Measurements from ENCODE around the gene RAB9A. TPM values are rescaled to one million over a fixed set of nuclear protein-coding genes. Genes with fewer than 3 reads are reported as not detected.
"Not testable (repeated sequence)": the region's sequence is repeated elsewhere in the genome, so short reads cannot be mapped to it uniquely, and the experiment has no call there.

The RAB9A gene
- total and polyA plus RNA-seq, 10 of the 15 experiments (the other 5 are each of a cell fraction or from before 2014, with no cell fraction given) = 42.1 to 142 (median 49.9) TPM

DNA sequence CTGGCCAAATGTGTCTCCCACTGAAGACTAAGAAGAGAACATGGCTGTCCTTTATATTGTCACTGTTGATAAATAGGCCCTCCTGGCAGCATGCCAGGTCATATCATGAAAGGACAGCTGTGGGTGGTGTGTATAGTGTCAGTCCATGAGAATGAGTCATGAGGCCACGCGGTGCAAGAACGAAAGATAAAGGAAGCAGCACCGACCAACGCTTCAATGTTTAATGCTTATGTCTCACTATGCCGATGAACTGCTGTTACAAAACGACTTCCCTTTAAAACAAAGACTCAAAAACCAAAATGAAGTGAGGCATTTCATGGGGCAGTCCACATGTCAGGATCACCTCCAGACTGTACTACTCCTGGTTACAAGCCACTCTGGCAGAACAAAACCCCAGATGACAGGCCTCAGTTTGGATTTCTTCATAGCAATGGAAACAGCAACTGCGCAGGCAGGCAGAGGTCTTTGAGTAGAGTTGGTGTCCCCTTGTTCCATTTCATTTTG, 41.2 kb upstream of the RAB9A start (continued):
- TF ChIP-seq CBFB (IDR thresholded peaks at IDR 0.05; ENCODE audit: low read depth) = no peak
- no peak for TF ChIP-seq SUZ12 (IDR thresholded peaks at IDR 0.05; ENCODE audit: unreplicated experiment)
- no peak for TF ChIP-seq NFIC (IDR thresholded peaks at IDR 0.05; ENCODE audit: low read depth, low read length)

DNA sequence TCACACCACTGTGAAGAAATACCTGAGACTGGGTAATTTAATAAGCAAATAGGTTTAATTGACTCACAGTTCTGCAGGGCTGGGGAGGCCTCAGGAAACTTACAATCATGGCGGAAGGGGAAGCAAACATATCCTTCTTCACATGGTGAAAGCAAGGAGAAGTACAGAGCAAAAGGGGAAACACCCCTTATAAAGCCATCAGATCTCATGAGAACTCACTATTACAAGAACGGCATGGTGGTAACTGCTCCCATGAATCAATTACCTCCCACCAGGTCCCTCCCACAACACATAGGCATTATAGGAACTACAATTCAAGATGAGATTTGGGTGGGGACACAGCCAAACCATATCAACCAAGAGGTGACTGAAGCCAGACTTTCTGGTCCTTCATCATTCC, 40.6 kb upstream of the RAB9A start:
- H4K20me1 ChIP-seq (ENCODE audit: control insufficient read depth, insufficient read depth); BruUV-seq (replicated peaks); H3K79me2 ChIP-seq (ENCODE audit: control insufficient read depth, insufficient read depth, low read length); H3K27me3 ChIP-seq (replicated peaks in 1 of 2; ENCODE audit: control insufficient read depth in 2 of 2, insufficient read depth in 2 of 2, low read length in 1 of 2); H3K36me3 ChIP-seq (ENCODE audit: control insufficient read depth in 2 of 2, insufficient read depth in 2 of 2, low read length in 1 of 2); H3K4me2 ChIP-seq (ENCODE audit: control insufficient read depth, insufficient read depth); POLR2A ChIA-PET; H3K4me3 ChIP-seq; FAIRE-seq; H3K9me3 ChIP-seq (replicated peaks; ENCODE audit: control insufficient read depth, insufficient read depth, low read length); H3K27ac ChIP-seq (ENCODE audit: control insufficient read depth, insufficient read depth); H2AFZ ChIP-seq (ENCODE audit: control insufficient read depth, low read depth, low read length); ATAC-seq; DNase-seq (ENCODE audit: low read depth, low spot score); H3K9ac ChIP-seq (ENCODE audit: control insufficient read depth, insufficient read depth, low read length); H3K4me1 ChIP-seq (ENCODE audit: control insufficient read depth, insufficient read depth, low read length): not testable (repeated sequence)
- in situ Hi-C loops (cut with MboI) = loop anchor here (10.0 kb wide), 1 partner anchor 544 kb away; no protein-coding TSS in a partner anchor
- RAD21 ChIA-PET (ENCODE audit: unreplicated experiment) = interaction anchor here (0.9 kb wide), 1 partner anchor 702 kb away, joined by 4 read pairs; no protein-coding TSS in a partner anchor
- SMC1A ChIA-PET (ENCODE audit: uncharacterized antibody, unreplicated experiment) = interaction anchor here (0.7 kb wide), 1 partner anchor 15 kb away, joined by 3 read pairs; no protein-coding TSS in a partner anchor
- CTCF ChIA-PET = interaction anchor here (1.7 to 3.8 kb wide), 2 partner anchors 141 to 381 kb away, joined by 3 to 26 read pairs; no protein-coding TSS in a partner anchor
- WGBS (ENCODE audit: insufficient coverage, insufficient replicate concordance, low lambda C conversion rate, missing lambda C conversion rate) = 69% methylated on average over 2 of the region's 2 CpGs
- intact Hi-C loops (cut with micrococcal nuclease; ENCODE audit: unreplicated experiment) = loop anchor here (5.0 kb wide), 2 partner anchors 126 to 836 kb away; no protein-coding TSS in a partner anchor

DNA sequence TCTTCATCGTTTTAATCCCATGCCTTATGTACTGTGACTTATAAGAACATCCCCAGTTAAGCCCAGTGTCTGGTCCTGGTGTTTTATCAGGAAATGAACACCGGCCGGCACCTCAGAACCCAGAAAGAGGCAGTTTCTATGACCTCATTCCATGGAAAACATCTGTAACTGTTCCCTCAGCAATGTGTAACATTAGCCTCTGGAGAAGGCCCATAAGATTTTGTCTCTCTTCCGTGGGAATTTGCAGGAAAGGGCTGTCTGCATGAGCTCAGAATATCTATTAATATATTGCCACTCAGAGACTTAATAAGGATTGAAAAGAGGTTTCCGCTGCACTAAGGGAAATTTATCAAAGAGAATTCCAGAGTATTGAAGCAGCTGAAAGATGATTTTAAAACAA, 39.1 kb upstream of the RAB9A start:
- in situ Hi-C loops (cut with MboI) = loop anchor here (5.0 to 25.0 kb wide), 4 partner anchors 145 to 688 kb away; no protein-coding TSS in a partner anchor
- Histone ChIP-seq H3K9me3 (replicated peaks; ENCODE audit: control insufficient read depth, insufficient read depth, low read length) (no peaks in the 10 kb centered on the region), H3K9ac (ENCODE audit: control insufficient read depth, insufficient read depth, low read length) (no peak overlapping the region), H3K4me2 (ENCODE audit: control insufficient read depth, insufficient read depth) (no peak overlapping the region), H3K4me1 (ENCODE audit: control insufficient read depth, insufficient read depth, low read length) (peaks cover 7% of the 10 kb centered on the region), H3K27me3 (replicated peaks in 1 of 2; ENCODE audit: control insufficient read depth in 2 of 2, insufficient read depth in 2 of 2, low read length in 1 of 2) (no peaks in the 10 kb centered on the region; a peak in 1 of 4 replicates), H3K4me3 (no peak overlapping the region), H4K20me1 (ENCODE audit: control insufficient read depth, insufficient read depth) (no peaks in the 10 kb centered on the region), H3K27ac (ENCODE audit: control insufficient read depth, insufficient read depth) (no peak overlapping the region), H2AFZ (ENCODE audit: control insufficient read depth, low read depth, low read length) (no peak overlapping the region), H3K79me2 (ENCODE audit: control insufficient read depth, insufficient read depth, low read length) (peaks cover 8% of the 10 kb centered on the region), H3K36me3 (ENCODE audit: control insufficient read depth in 2 of 2, insufficient read depth in 2 of 2, low read length in 1 of 2) (no peaks in the 10 kb centered on the region)
- intact Hi-C loops (cut with micrococcal nuclease; ENCODE audit: unreplicated experiment) = loop anchor here (5.0 to 10.0 kb wide), 4 partner anchors 128 to 838 kb away; no protein-coding TSS in a partner anchor
- ChIA-PET SMC1A (ENCODE audit: uncharacterized antibody, unreplicated experiment) (interaction anchor here (1.0 to 1.2 kb wide), 3 partner anchors 140 to 145 kb away, joined by 3 read pairs; no protein-coding TSS in a partner anchor), CTCF (interaction anchor here (1.7 to 3.8 kb wide), 3 partner anchors 142 to 382 kb away, joined by 3 to 26 read pairs (median 5); no protein-coding TSS in a partner anchor), RAD21 (ENCODE audit: unreplicated experiment) (interaction anchor here (2.5 kb wide), 1 partner anchor 143 kb away, joined by 10 read pairs; no protein-coding TSS in a partner anchor), POLR2A (interaction anchor here (0.6 kb wide), 1 partner anchor 137 kb away, joined by 6 read pairs; no protein-coding TSS in a partner anchor)
- BruUV-seq (replicated peaks) = no TSS peak
- FAIRE-seq (no peak), ATAC-seq (no peak), DNase-seq (ENCODE audit: low read depth, low spot score) (no peak)
- 26% methylated on average over 5 of the region's 5 CpGs for WGBS (ENCODE audit: insufficient coverage, insufficient replicate concordance, low lambda C conversion rate, missing lambda C conversion rate)
- TF ChIP-seq, protein P1, sequence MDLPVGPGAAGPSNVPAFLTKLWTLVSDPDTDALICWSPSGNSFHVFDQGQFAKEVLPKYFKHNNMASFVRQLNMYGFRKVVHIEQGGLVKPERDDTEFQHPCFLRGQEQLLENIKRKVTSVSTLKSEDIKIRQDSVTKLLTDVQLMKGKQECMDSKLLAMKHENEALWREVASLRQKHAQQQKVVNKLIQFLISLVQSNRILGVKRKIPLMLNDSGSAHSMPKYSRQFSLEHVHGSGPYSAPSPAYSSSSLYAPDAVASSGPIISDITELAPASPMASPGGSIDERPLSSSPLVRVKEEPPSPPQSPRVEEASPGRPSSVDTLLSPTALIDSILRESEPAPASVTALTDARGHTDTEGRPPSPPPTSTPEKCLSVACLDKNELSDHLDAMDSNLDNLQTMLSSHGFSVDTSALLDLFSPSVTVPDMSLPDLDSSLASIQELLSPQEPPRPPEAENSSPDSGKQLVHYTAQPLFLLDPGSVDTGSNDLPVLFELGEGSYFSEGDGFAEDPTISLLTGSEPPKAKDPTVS (IDR thresholded peaks at IDR 0.05; ENCODE audit: low read depth, low read length) = no peak
- TF ChIP-seq MYB (IDR thresholded peaks at IDR 0.05; ENCODE audit: borderline replicate concordance, low read depth, low read length) = no peak
- TF ChIP-seq POLR2AphosphoS2 (IDR thresholded peaks at IDR 0.05; ENCODE audit: low read depth, low read length) = no peak
- TF ChIP-seq, protein P2, sequence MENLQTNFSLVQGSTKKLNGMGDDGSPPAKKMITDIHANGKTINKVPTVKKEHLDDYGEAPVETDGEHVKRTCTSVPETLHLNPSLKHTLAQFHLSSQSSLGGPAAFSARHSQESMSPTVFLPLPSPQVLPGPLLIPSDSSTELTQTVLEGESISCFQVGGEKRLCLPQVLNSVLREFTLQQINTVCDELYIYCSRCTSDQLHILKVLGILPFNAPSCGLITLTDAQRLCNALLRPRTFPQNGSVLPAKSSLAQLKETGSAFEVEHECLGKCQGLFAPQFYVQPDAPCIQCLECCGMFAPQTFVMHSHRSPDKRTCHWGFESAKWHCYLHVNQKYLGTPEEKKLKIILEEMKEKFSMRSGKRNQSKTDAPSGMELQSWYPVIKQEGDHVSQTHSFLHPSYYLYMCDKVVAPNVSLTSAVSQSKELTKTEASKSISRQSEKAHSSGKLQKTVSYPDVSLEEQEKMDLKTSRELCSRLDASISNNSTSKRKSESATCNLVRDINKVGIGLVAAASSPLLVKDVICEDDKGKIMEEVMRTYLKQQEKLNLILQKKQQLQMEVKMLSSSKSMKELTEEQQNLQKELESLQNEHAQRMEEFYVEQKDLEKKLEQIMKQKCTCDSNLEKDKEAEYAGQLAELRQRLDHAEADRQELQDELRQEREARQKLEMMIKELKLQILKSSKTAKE (IDR thresholded peaks at IDR 0.05; ENCODE audit: low read depth, poor library complexity, severe bottlenecking) = no peak
